Limb (tissue), 2 donors: ENCODE data around the gene CHCHD4.
A peak's percentile ranks its signal among the peaks of the same experiment; 100 is the strongest.
"Not testable (repeated sequence)": the region's sequence is repeated elsewhere in the genome, so short reads cannot be mapped to it uniquely, and the experiment has no call there.

Experiments used
- DNase-seq, 2 donors: peaks; one replicate each; pipeline ENCODE4 v3.0.0-alpha.2; 2016; ENCODE audit errors: extremely low spot score in 2 of 2

CHCHD4 gene

GRCh38 chr3:14135581-14135980 lies 10.9 kb upstream of the CHCHD4 start:
- DNase-seq, result no peak

DNA sequence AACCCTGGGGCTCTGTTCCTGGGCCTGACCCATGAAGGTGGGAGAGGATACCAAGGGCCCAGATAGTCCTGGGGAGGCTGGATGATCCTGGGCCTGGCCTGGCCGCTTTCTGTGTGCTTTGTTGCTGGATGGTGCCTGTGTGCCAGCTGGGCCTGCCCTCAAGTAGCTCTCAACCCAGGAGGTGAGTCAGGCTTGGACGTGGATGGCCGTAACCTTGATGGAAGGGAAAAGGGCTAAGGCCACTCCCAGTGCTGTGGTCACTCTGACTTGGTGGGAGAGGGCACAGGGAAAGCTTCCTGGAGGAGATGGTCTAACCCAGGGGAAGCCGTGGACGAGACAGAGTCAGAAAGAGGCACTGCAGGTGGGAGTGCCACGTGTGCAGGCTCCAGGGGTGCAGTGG lies 9.6 kb upstream of the CHCHD4 start:
- DNase-seq, result no peak

GRCh38 chr3:14133876-14134275 lies 9.2 kb upstream of the CHCHD4 start:
- no peak for DNase-seq

DNA sequence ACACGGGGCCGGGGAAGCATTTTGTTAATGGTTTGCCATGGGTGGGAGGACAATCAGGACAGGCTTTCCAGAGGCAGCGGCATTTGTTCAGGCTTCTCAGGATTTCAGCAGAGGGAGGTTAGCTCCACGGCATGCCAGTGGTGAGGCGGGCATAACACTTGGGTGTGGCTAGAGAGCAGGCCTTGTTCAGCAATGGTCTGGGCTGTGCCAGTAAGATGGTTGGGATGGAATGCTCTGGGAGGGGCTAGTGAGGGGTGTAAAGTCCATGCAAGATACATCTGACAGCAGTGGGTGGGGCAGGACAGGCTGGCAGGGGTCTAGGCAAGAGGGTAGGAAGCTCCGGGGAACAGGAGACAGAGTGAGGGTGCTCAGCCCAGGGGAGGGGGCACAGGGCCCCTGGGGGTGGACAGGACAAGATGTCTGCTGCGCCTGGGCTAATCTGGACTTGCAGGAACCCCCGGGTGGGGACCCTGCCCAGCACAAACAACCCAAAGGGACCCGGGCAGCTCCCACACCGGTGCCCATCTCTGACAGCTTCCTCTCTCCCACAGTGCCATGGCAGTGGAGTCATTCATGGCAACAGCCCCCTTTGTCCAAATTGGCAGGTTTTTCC lies 8.6 kb upstream of the CHCHD4 start:
- no peak for DNase-seq

DNA sequence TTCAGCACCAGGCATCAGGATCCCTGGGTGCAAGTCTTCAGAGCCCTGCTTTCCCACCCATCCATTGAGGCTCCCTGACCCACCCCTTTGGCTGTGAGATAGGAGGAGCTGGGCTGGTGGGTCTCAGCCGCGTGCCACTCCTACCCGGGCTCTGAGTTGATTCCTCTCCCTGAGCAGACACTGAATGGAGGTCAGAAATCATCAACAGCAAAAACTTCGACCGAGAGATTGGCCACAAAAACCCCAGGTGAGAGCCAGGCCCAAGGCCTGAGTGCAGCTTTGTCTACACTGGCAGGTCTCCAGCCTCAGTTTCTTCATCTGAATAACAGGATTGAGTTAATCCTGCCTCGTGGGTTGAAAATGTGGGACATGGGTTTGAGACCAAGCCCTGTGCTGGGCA lies 8.0 kb upstream of the CHCHD4 start:
- DNase-seq, result no peak

DNA sequence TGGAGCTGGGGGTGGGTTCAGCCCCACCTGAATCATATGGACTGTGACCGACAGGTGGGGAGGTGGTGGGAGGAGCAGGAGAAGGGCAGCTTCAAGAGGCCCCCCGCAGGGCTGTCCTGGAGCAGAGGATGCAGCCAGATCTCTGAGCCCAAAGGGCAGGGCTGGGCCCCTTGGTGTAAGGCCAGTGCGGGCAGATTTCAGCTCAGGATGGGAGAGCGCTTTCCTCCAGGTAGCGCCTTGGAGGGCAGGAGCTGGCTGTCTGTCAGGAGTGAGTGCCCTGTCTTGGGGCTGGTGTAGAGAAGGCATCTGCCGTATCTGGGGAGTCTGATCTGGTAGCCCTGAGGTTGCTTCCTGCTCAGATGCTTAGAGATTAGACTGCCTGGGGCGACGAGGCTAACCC lies 7.5 kb upstream of the CHCHD4 start:
- no peak for DNase-seq

DNA sequence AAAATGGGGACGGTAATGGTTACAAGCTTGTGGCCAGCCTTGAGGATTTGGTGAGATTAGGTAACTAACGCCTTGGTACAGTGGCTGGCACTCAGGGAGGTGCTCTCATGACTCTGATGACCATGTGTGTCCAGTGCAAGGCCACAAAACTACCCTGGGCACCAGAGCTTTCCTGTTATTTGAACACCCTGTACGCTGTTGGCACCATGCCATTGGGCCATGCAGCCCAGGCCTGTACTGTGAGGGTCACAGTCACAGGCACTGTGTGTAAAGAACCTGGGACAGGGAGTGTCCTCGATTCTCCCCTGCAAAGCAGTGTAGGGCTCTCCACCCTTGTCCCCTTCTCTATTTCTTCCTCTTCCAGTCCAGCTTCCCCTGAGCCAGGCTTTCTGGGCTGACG lies 6.5 kb upstream of the CHCHD4 start:
- DNase-seq, result no peak

GRCh38 chr3:14130707-14131106 lies 6.0 kb upstream of the CHCHD4 start:
- DNase-seq, result no peak

DNA sequence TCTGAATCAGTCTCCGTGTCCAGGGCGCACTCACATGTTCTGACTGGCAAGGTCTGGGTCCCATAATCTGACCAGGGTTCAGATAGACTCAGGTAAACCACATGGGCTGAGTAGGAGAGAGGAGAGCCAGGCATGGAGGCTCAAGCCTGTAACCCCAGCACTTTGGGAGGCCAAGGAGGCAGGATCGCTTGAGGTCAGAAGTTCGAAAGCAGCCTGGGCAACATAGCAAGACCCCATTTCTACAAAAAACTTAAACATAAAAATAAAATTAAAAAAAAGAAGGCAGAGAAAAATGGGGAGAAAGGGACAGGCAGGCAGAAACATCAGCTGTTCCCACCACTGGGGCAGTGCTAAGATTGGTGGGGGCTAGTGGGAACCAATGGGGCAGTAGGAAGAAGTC lies 5.6 kb upstream of the CHCHD4 start:
- no peak for DNase-seq

- peak in 1 of 2 donors; percentile 6 for DNase-seq
These were observed 4.6 kb upstream of the CHCHD4 start for GRCh38 chr3:14129296-14129695.

DNA sequence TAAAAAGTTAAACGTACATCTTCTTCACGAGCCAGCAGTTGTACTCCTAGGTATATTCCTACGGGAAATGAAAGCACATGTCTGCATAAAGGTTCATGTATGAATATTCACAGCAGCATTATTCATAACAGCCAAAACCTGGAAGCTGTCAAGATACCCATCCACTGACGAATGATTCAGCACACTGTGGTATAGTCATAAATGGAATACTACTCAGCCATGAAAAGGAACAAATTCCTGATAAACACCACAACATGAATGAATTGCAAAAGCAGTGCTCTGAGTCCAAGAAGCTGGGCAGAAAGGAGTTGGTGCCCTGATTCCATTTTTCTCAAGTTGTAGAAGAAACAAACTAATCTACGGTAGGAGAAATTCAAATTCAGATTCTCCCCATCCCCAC lies 4.1 kb upstream of the CHCHD4 start:
- no peak for DNase-seq

DNA sequence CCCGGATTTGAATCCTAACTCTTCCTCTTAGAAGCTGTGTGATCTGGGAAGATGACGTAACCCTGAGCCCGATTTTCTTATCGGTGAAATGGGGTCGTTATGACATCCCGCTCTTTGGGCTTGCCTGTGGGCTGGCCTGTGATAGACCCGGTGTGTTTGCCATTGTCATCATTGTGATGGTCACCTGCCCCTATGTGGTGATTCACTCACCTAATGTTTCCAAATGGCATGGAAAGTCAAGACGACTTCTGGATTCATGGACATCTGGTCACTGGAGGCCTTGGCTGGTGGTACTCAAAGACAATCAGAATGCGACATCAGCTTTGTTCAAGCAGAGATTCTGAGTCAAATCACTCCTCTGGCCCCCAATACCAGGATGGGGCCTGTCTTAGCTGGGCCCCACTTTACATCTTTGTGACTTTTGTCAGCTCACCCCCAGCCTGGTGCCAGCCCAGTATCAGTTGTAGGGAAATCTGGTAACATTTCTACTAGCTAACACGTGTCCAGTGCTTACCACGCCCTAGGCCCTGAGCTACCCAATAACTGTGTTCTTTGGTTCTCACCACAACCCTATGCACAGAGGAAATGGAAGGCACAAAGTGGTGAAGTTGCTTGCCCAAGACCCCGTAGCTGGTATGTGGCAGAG lies 3.0 kb upstream of the CHCHD4 start:
- peak in 1 of 2 donors; percentile 8 for DNase-seq

- DNase-seq, result peak in 1 of 2 donors; percentile 6
These were observed 2.3 kb upstream of the CHCHD4 start for GRCh38 chr3:14126887-14127505.

- DNase-seq, result peak in 1 of 2 donors; percentile 8
These were observed 1.6 kb upstream of the CHCHD4 start for GRCh38 chr3:14126017-14126886.

- peak in 1 of 2 donors; percentile 24 for DNase-seq
These were observed 735 bp upstream of the CHCHD4 start for GRCh38 chr3:14125193-14126016.

- peak in 1 of 2 donors; percentile 51 for DNase-seq
These were observed 451 bp downstream of the CHCHD4 start for GRCh38 chr3:14124223-14124614.

GRCh38 chr3:14123308-14124222 lies 1.1 kb downstream of the CHCHD4 start:
- peak in 1 of 2 donors; percentile 23 for DNase-seq

GRCh38 chr3:14122301-14122700 lies 2.4 kb downstream of the CHCHD4 start:
- DNase-seq, result no peak

DNA sequence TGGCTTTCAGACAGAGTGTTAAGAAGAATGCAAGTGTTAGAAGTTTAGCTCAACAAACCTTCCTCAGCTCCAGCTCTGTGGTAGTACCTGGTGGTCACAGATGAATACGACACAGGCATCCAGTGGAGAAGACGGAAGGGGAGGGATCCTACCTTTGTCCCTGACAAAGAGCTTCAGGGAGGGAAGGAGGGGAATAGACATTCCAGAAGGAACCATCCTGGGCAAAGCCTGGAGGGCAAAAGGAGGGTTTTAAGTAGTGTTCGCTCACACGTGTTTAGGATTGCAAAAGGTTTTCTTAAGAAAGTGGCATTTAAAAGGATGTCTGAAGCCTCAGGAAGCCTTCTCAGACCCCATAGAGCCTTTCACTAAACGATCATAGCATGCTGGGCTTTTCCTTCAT lies 2.8 kb downstream of the CHCHD4 start:
- DNase-seq, result no peak

DNA sequence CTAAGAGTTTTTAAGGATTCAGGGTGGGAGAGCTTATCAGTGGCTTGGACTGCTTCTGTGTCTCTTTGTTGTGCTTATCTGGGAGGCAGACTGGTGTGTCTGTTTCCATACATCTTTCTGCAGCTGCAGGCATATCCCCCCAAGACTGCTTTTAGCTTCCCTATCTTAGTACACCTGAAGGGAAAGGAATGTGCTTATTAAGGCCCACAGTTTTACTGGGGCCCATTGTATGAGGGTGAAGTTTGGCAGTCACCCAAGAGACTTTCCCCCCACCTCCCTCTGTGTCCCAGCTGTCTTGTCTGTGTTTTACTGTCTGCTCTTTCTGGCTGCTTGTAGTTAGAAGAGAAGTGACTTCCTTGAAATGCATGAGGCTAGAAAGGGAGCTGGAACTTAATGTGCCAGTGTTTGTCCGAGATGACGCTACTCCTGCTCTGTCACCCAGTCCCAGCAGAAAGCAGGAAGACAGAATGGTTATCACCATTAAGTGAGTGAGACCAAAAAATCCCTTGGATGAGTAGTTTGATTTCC lies 3.7 kb downstream of the CHCHD4 start:
- not testable (repeated sequence) for DNase-seq
